Activated naive CD4-positive, alpha-beta T cell treated with anti-CD3 and anti-CD28 coated beads, Interleukin-2, amount 50 U/mL, for 24 hours (primary cell): ENCODE measurements around the gene PISD.

Experiments
- H3K27ac Mint-ChIP-seq: one replicate; pipeline ENCODE4 v1.8.0; 2021; ENCODE audit warnings: mild to moderate bottlenecking, mixed read lengths
- H3K27me3 Mint-ChIP-seq: one replicate; pipeline ENCODE4 v1.8.0; 2021; ENCODE audit warnings: mixed read lengths
- H3K36me3 Mint-ChIP-seq: one replicate; pipeline ENCODE4 v1.8.0; 2021; ENCODE audit warnings: mixed read lengths
- H3K4me1 Mint-ChIP-seq: one replicate; pipeline ENCODE4 v1.8.0; 2021; ENCODE audit warnings: mixed read lengths
- H3K4me3 Mint-ChIP-seq: one replicate; pipeline ENCODE4 v1.8.0; 2021; ENCODE audit warnings: mild to moderate bottlenecking, mixed read lengths
- H3K9me3 Mint-ChIP-seq: one replicate; pipeline ENCODE4 v1.8.0; 2021; ENCODE audit warnings: mixed read lengths

PISD gene

GRCh38 chr22:31621507-31622124 is 40.4 kb downstream of the PISD start:
- H3K4me3 Mint-ChIP-seq = no peak overlapping the region

GRCh38 chr22:31620756-31621480 is 41.1 kb downstream of the PISD start:
- Mint-ChIP-seq H3K27ac (no peak overlapping the region), H3K4me1 (peaks cover 10% of the 10 kb centered on the region), H3K27me3 (no peaks in the 10 kb centered on the region), H3K9me3 (no peaks in the 10 kb centered on the region), H3K4me3 (no peak overlapping the region), H3K36me3 (peaks cover 3% of the 10 kb centered on the region)

More at GRCh38 chr22:31621507-31622124, 40.4 kb downstream of the PISD start:
- H3K9me3 Mint-ChIP-seq = no peaks in the 10 kb centered on the region
- peak overlapping the region; percentile 5 for H3K27ac Mint-ChIP-seq
- no peaks in the 10 kb centered on the region for H3K27me3 Mint-ChIP-seq
- peaks cover 3% of the 10 kb centered on the region for H3K36me3 Mint-ChIP-seq
- peaks cover 9% of the 10 kb centered on the region for H3K4me1 Mint-ChIP-seq

GRCh38 chr22:31619611-31620300 is 42.3 kb downstream of the PISD start:
- peaks cover 4% of the 10 kb centered on the region for H3K36me3 Mint-ChIP-seq
- peak overlapping the region; percentile 77 for H3K27ac Mint-ChIP-seq
- no peaks in the 10 kb centered on the region for H3K27me3 Mint-ChIP-seq
- peaks cover 12% of the 10 kb centered on the region for H3K4me1 Mint-ChIP-seq
- no peaks in the 10 kb centered on the region for H3K9me3 Mint-ChIP-seq
- no peak overlapping the region for H3K4me3 Mint-ChIP-seq

GRCh38 chr22:31618471-31619176 is 43.4 kb downstream of the PISD start:
- no peaks in the 10 kb centered on the region for H3K9me3 Mint-ChIP-seq
- peaks cover 16% of the 10 kb centered on the region for H3K4me1 Mint-ChIP-seq
- H3K27me3 Mint-ChIP-seq = no peaks in the 10 kb centered on the region
- H3K4me3 Mint-ChIP-seq = no peak overlapping the region
- no peak overlapping the region for H3K27ac Mint-ChIP-seq
- peaks cover 4% of the 10 kb centered on the region for H3K36me3 Mint-ChIP-seq

GRCh38 chr22:31618057-31618456 is 44.0 kb downstream of the PISD start:
- Mint-ChIP-seq H3K4me1 (peaks cover 16% of the 10 kb centered on the region), H3K9me3 (no peaks in the 10 kb centered on the region), H3K4me3 (no peak overlapping the region), H3K36me3 (peaks cover 4% of the 10 kb centered on the region), H3K27me3 (no peaks in the 10 kb centered on the region), H3K27ac (no peak overlapping the region)

- Mint-ChIP-seq H3K36me3 (peaks cover 4% of the 10 kb centered on the region), H3K9me3 (no peaks in the 10 kb centered on the region), H3K27ac (no peak overlapping the region), H3K4me1 (peaks cover 16% of the 10 kb centered on the region), H3K4me3 (no peak overlapping the region), H3K27me3 (no peaks in the 10 kb centered on the region)
Observed at GRCh38 chr22:31616315-31616980, 45.6 kb downstream of the PISD start.

GRCh38 chr22:31615940-31616314 is 46.1 kb downstream of the PISD start:
- Mint-ChIP-seq H3K4me1 (peaks cover 16% of the 10 kb centered on the region), H3K27me3 (no peaks in the 10 kb centered on the region)

GRCh38 chr22:31615491-31615860 is 46.5 kb downstream of the PISD start:
- no peak overlapping the region for H3K4me3 Mint-ChIP-seq
- peaks cover 16% of the 10 kb centered on the region for H3K4me1 Mint-ChIP-seq
- H3K36me3 Mint-ChIP-seq = peaks cover 4% of the 10 kb centered on the region
- no peaks in the 10 kb centered on the region for H3K9me3 Mint-ChIP-seq
- H3K27ac Mint-ChIP-seq = peak overlapping the region; percentile 88
- no peaks in the 10 kb centered on the region for H3K27me3 Mint-ChIP-seq

More at GRCh38 chr22:31615940-31616314, 46.1 kb downstream of the PISD start:
- Mint-ChIP-seq H3K36me3 (peaks cover 4% of the 10 kb centered on the region), H3K9me3 (no peaks in the 10 kb centered on the region), H3K27ac (peak overlapping the region; percentile 88), H3K4me3 (no peak overlapping the region)

- Mint-ChIP-seq H3K36me3 (peaks cover 4% of the 10 kb centered on the region), H3K27ac (peak overlapping the region; percentile 20), H3K9me3 (no peaks in the 10 kb centered on the region)
Observed at GRCh38 chr22:31614781-31615490, 47.1 kb downstream of the PISD start.

GRCh38 chr22:31613904-31614296 is 48.1 kb downstream of the PISD start:
- Mint-ChIP-seq H3K4me3 (no peak overlapping the region), H3K27ac (peak overlapping the region; percentile 86), H3K36me3 (peaks cover 2% of the 10 kb centered on the region), H3K27me3 (no peaks in the 10 kb centered on the region), H3K9me3 (no peaks in the 10 kb centered on the region), H3K4me1 (peaks cover 16% of the 10 kb centered on the region)

More at GRCh38 chr22:31614781-31615490, 47.1 kb downstream of the PISD start:
- H3K27me3 Mint-ChIP-seq = no peaks in the 10 kb centered on the region
- peaks cover 16% of the 10 kb centered on the region for H3K4me1 Mint-ChIP-seq
- no peak overlapping the region for H3K4me3 Mint-ChIP-seq

- Mint-ChIP-seq H3K36me3 (peaks cover 2% of the 10 kb centered on the region), H3K9me3 (no peaks in the 10 kb centered on the region), H3K27me3 (no peaks in the 10 kb centered on the region), H3K4me3 (no peak overlapping the region), H3K27ac (no peak overlapping the region), H3K4me1 (peaks cover 16% of the 10 kb centered on the region)
Observed at GRCh38 chr22:31613286-31613903, 48.6 kb downstream of the PISD start.

- Mint-ChIP-seq H3K4me1 (peaks cover 16% of the 10 kb centered on the region), H3K27ac (no peak overlapping the region), H3K27me3 (no peaks in the 10 kb centered on the region), H3K36me3 (peaks cover 3% of the 10 kb centered on the region), H3K9me3 (no peaks in the 10 kb centered on the region), H3K4me3 (no peak overlapping the region)
Observed at GRCh38 chr22:31612891-31613285, 49.1 kb downstream of the PISD start.

- Mint-ChIP-seq H3K27ac (no peak overlapping the region), H3K4me3 (no peak overlapping the region)
Observed at GRCh38 chr22:31611061-31611760, 50.8 kb downstream of the PISD start.

GRCh38 chr22:31610611-31611010 is 51.4 kb downstream of the PISD start:
- Mint-ChIP-seq H3K27me3 (no peaks in the 10 kb centered on the region), H3K27ac (no peak overlapping the region), H3K4me1 (peaks cover 9% of the 10 kb centered on the region), H3K4me3 (no peak overlapping the region), H3K36me3 (peaks cover 2% of the 10 kb centered on the region), H3K9me3 (no peaks in the 10 kb centered on the region)

More at GRCh38 chr22:31611061-31611760, 50.8 kb downstream of the PISD start:
- Mint-ChIP-seq H3K4me1 (peaks cover 15% of the 10 kb centered on the region), H3K36me3 (peaks cover 3% of the 10 kb centered on the region), H3K27me3 (no peaks in the 10 kb centered on the region), H3K9me3 (no peaks in the 10 kb centered on the region)
